Prostate gland (tissue), 2 donors: ENCODE results near the gene SPPL3. TPM values are rescaled to one million over a fixed set of nuclear protein-coding genes. Genes with fewer than 3 reads are reported as not detected.

Experiments
- DNase-seq: peaks from one replicate; pipeline ENCODE4 v3.0.0-alpha.2; 2019; ENCODE audit warnings: low spot score
- H3K27ac ChIP-seq, 2 donors: fragments of 200-600 bp; sonication (generic); 2 replicates each; pipeline ENCODE4 v1.5.1; 2017 to 2019
- H3K27me3 ChIP-seq: fragments of 200-600 bp; sonication (generic); replicated peaks from 2 replicates; pipeline ENCODE4 v1.5.1; 2019; ENCODE audit not compliant: insufficient read depth
- H3K36me3 ChIP-seq, 2 donors: fragments of 200-600 bp; sonication (generic); 1 replicate in 1 of 2; 2 replicates in 1 of 2; pipeline versions ENCODE4 v1.5.1 to v1.8.1; 2017 to 2019
- H3K4me1 ChIP-seq: fragments of 200-600 bp; sonication (generic); replicated peaks from 2 replicates; pipeline ENCODE4 v1.5.1; 2019
- H3K4me3 ChIP-seq, 2 donors: fragments of 200-600 bp; sonication (generic); 2 replicates each; pipeline ENCODE4 v1.5.1; 2017 to 2019
- H3K9me3 ChIP-seq: fragments of 200-600 bp; sonication (generic); 2 replicates; pipeline ENCODE4 v1.5.1; 2017
- CTCF ChIP-seq, 4 experiments: fragments of 200-600 bp in 2 of 4; fragments of 450-650 bp in 2 of 4; sonication (generic) in 2 of 4; IDR thresholded peaks; 1 replicate in 3 of 4; 2 replicates in 1 of 4; pipeline ENCODE4 v1.5.1; 2016 to 2019; ENCODE audit warnings: antibody characterized with exemption in 4 of 4, mild to moderate bottlenecking in 2 of 4, moderate library complexity in 2 of 4
- POLR2A ChIP-seq: fragments of 450-650 bp; IDR thresholded peaks from one replicate; pipeline ENCODE4 v1.6.1; 2016; ENCODE audit warnings: antibody characterized with exemption, mild to moderate bottlenecking
- POLR2AphosphoS5 ChIP-seq: sonication (generic); formaldehyde crosslinking; IDR thresholded peaks from one replicate; pipeline ENCODE4 v1.6.1; 2017; ENCODE audit warnings: antibody characterized with exemption
- WGBS: methylation state at CpG from one replicate; pipeline ENCODE4 v1.1.5; 2018; 5-methylcytosine and 5-hydroxymethylcytosine counted together
- intact Hi-C: fragments of 100-400 bp; cut with DNase I; formaldehyde crosslinking; loops from one replicate; pipeline ENCODE4 v1.14.2; 2022
- total RNA-seq, 2 donors: library from RNA; depleted of rRNA; stranded (reverse); fragments of >200 nt; gene quantifications; one replicate each; pipeline ENCODE4 v1.1.0, GENCODE V29; 2016

Gene SPPL3
- total RNA-seq, 2 donors from 2014 or later, result 36.0 to 37.1 TPM

- Histone ChIP-seq H3K4me1 (no peaks in the 10 kb centered on the region), H3K4me3 (no peak overlapping the region), H3K36me3 (no peaks in the 10 kb centered on the region), H3K9me3 (no peaks in the 10 kb centered on the region), H3K27ac (no peak overlapping the region), H3K27me3 (no peaks in the 10 kb centered on the region)
- no peak for DNase-seq
- 98% methylated on average over 2 of the region's 2 CpGs for WGBS
- TF ChIP-seq POLR2AphosphoS5 (no peak), CTCF (IDR thresholded peaks at IDR 0.05) (no peak), POLR2A (no peak)
- intact Hi-C loops, result no loop called here
These were observed 90.5 kb downstream of the SPPL3 start for GRCh38 chr12:120813588-120814153.

GRCh38 chr12:120810021-120810420 is 94.1 kb downstream of the SPPL3 start:
- WGBS, result 95% methylated on average over 3 of the region's 3 CpGs
- intact Hi-C loops, result no loop called here
- Histone ChIP-seq H3K4me3 (no peak overlapping the region), H3K36me3 (no peaks in the 10 kb centered on the region), H3K4me1 (no peaks in the 10 kb centered on the region), H3K27ac (no peak overlapping the region), H3K27me3 (no peaks in the 10 kb centered on the region), H3K9me3 (no peaks in the 10 kb centered on the region)
- DNase-seq, result no peak
- TF ChIP-seq POLR2A (no peak), POLR2AphosphoS5 (no peak), CTCF (IDR thresholded peaks at IDR 0.05) (no peak)

- intact Hi-C loops, result no loop called here
- Histone ChIP-seq H3K27ac (no peak overlapping the region), H3K9me3 (no peaks in the 10 kb centered on the region)
These were observed 99.7 kb downstream of the SPPL3 start for GRCh38 chr12:120804428-120804827.

GRCh38 chr12:120801146-120801545 is 103.0 kb downstream of the SPPL3 start:
- DNase-seq, result no peak
- intact Hi-C loops, result no loop called here
- H3K36me3 ChIP-seq, result no peaks in the 10 kb centered on the region
- H3K27me3 ChIP-seq, result no peaks in the 10 kb centered on the region
- H3K9me3 ChIP-seq, result no peaks in the 10 kb centered on the region
- 83% methylated on average over 2 of the region's 2 CpGs for WGBS
- no peaks in the 10 kb centered on the region for H3K4me1 ChIP-seq
- TF ChIP-seq POLR2A, result no peak
- TF ChIP-seq CTCF (IDR thresholded peaks at IDR 0.05), result no peak
- TF ChIP-seq POLR2AphosphoS5, result no peak
- no peak overlapping the region for H3K4me3 ChIP-seq
- no peak overlapping the region for H3K27ac ChIP-seq

More at GRCh38 chr12:120804428-120804827, 99.7 kb downstream of the SPPL3 start:
- Histone ChIP-seq H3K4me1 (no peaks in the 10 kb centered on the region), H3K4me3 (no peak overlapping the region), H3K36me3 (no peaks in the 10 kb centered on the region), H3K27me3 (no peaks in the 10 kb centered on the region)
- no peak for TF ChIP-seq POLR2A
- no peak for DNase-seq

GRCh38 chr12:120800665-120801064 is 103.5 kb downstream of the SPPL3 start:
- intact Hi-C loops, result no loop called here
- no peak for TF ChIP-seq CTCF (IDR thresholded peaks at IDR 0.05)
- TF ChIP-seq POLR2A, result no peak
- TF ChIP-seq POLR2AphosphoS5, result no peak
- no peaks in the 10 kb centered on the region for H3K36me3 ChIP-seq

More at GRCh38 chr12:120800665-120801064, 103.5 kb downstream of the SPPL3 start:
- no peaks in the 10 kb centered on the region for H3K27me3 ChIP-seq
- H3K27ac ChIP-seq, result no peak overlapping the region
- H3K4me3 ChIP-seq, result no peak overlapping the region
- no peak for DNase-seq
- H3K4me1 ChIP-seq, result no peaks in the 10 kb centered on the region
- no peaks in the 10 kb centered on the region for H3K9me3 ChIP-seq
